Mononuclear cell (primary cell): Measurements from ENCODE around the gene NHP2. TPM values are rescaled to one million over a fixed set of nuclear protein-coding genes. Genes with fewer than 3 reads are reported as not detected.
A peak's percentile ranks its signal among the peaks of the same experiment; 100 is the strongest.
"Not testable (repeated sequence)": the region's sequence is repeated elsewhere in the genome, so short reads cannot be mapped to it uniquely, and the experiment has no call there.

Experiments used
- H3K27me3 ChIP-seq: 2 replicates; pipeline ENCODE4 v1.6.0; 2011; ENCODE audit warnings: low read length, control low read depth; ENCODE audit not compliant: insufficient read depth
- H3K4me1 ChIP-seq: 2 replicates; pipeline ENCODE4 v1.5.1; 2011; ENCODE audit warnings: mild to moderate bottlenecking, low read length, control low read depth; ENCODE audit not compliant: insufficient read depth
- H3K4me3 ChIP-seq: 2 replicates; pipeline ENCODE4 v1.5.1; 2011; ENCODE audit warnings: mild to moderate bottlenecking, low read length, moderate library complexity
- H3K9me3 ChIP-seq: 2 replicates; pipeline ENCODE4 v1.5.1; 2011; ENCODE audit warnings: low read depth, mild to moderate bottlenecking, control low read depth, low read length
- total RNA-seq: library from RNA; depleted of rRNA; stranded (reverse); fragments of >200 nt; gene quantifications from one replicate; pipeline ENCODE4 v1.2.3, GENCODE V29; 2012

The NHP2 gene
- total RNA-seq, 1 donor: 47.5 TPM

GRCh38 chr5:178150977-178151734 lies 2.5 kb downstream of the NHP2 start:
- H3K4me1 ChIP-seq: peaks cover 24% of the 10 kb centered on the region
- H3K27me3 ChIP-seq: no peaks in the 10 kb centered on the region
- no peaks in the 10 kb centered on the region for H3K9me3 ChIP-seq
- H3K4me3 ChIP-seq: no peak overlapping the region

DNA sequence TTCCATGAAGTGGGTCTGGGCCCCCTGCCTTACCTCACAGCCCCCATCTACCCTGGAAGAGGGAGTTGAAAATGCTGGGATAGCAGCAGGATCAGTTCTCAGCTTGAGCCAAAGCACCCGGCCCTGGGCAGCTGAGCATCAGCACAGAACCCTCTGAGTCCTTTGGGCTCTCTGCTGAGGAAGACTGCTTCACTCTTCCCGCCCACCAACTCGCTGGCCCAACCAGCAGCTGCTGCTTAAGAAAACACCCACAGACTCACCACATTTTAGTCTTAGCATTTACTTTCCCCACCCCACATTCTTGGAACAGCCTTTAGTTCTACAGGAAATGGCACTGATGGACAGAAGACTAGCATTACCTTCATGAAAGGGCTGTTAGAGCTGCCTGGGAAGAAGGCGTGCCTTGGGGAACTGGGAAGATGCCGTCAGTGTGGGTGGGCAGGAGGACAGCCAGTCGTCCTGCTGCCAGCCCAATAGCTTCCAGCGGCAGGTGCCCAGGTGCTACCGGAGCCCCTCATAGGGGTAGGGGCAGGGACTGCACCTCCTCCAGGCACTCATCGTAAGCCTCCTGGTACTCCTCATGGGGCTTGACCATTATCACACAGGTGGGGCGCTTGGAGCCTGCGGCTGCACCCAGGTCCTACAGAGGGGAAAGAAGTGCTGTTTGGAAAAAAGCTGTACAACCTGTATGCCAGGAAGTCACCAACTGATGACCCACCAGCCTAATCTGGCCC lies 4.3 kb downstream of the NHP2 start:
- Histone ChIP-seq H3K4me1 (peaks cover 23% of the 10 kb centered on the region), H3K4me3 (no peak overlapping the region), H3K9me3 (no peaks in the 10 kb centered on the region), H3K27me3 (no peaks in the 10 kb centered on the region)

DNA sequence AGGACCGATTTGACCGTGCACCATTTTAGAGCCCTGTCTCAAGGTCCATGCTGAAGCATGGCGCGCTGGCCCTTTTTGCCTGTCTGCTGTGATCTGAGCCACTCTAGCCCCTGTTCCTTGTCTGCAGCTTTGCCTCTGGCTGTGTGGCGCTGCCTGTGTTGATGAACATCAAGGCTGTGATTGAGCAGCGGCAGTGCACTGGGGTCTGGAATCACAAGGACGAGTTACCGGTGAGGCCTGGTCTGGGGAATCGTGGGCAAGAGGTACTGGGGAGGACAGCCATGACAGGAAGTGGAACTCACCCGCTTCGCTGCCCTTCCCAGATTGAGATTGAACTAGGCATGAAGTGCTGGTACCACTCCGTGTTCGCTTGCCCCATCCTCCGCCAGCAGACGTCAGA lies 6.3 kb downstream of the NHP2 start:
- H3K9me3 ChIP-seq: no peaks in the 10 kb centered on the region

DNA sequence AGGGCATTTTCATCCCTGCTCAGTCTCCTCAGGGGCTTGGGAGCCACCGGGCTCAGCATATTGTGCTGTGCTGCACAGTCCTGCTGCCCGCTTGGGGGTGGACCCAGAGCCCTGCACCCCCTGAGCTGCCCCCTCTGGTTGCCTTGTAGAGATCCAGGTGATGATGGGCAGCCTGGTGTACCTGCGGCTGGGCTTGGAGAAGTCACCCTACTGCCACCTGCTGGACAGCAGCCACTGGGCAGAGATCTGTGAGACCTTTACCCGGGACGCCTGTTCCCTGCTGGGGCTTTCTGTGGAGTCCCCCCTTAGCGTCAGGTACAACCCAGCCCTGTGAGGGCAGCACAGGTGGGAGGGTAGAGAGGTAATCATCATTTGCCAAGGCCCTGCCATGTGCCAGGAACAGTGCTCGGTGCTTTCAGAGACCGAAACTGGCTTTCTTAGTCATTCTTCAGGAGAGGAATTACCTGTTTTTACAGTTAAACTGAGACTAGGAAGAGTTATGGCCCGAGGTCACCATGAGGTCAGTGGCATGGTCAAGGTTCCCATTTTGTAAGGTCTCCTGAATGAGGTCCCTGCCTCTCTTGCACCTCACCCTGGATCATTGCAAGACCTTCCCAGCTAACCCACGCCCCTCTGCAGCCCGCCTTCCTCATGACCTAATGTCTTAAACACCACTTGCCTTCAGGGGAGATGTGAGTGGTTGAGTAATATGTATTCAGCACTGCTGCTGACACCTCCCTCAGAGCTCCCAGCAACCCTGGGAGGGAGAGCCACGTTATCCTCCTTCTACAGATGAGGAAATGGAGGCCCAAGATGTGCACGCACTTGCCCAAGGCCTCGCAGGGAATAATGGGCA lies 7.5 kb downstream of the NHP2 start:
- H3K9me3 ChIP-seq: no peaks in the 10 kb centered on the region
- no peak overlapping the region for H3K4me3 ChIP-seq
- H3K4me1 ChIP-seq: no peaks in the 10 kb centered on the region
- no peaks in the 10 kb centered on the region for H3K27me3 ChIP-seq

More for the DNA sequence above, 6.3 kb downstream of the NHP2 start:
- H3K27me3 ChIP-seq: no peaks in the 10 kb centered on the region
- no peak overlapping the region for H3K4me3 ChIP-seq
- peaks cover 9% of the 10 kb centered on the region for H3K4me1 ChIP-seq

DNA sequence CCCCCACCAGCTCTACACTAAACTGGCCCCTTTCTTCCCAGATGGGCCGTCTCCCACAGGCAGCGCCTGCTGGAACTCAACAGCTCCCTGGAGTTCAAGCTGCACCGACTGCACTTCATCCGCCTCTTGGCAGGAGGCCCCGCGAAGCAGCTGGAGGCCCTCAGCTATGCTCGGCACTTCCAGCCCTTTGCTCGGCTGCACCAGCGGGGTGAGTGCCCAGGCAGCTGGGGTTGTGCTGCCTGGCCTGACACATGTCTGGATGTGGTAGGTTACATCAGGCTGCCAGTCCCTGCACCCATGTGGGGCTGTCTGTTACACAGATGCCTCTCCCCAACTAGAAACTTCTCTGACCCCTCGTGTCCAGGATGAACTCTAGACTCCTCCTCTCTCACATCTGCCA lies 9.8 kb downstream of the NHP2 start:
- no peaks in the 10 kb centered on the region for H3K4me1 ChIP-seq

DNA sequence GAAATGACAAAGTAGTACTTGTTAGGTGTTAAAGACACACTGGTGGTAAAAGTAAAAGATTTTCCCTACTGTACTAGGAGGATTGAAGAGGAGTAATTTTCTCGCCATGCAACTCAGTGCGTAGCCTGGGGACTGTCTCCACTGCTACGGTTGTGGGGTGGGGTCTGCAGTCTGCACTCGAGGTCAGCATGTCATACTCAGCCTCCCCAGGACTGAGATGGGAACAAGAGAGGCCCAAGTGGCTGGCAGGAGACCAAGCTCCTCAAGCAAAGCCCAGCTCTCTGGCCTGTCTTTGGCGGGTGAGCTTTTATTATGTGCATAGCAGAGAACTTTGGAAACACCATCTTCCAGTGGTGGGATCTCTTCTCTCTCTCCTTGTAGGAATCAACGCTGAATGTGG lies 10.4 kb downstream of the NHP2 start:
- Histone ChIP-seq H3K27me3 (no peaks in the 10 kb centered on the region), H3K4me3 (no peak overlapping the region), H3K9me3 (no peaks in the 10 kb centered on the region), H3K4me1 (no peaks in the 10 kb centered on the region)

More for the DNA sequence above, 9.8 kb downstream of the NHP2 start:
- Histone ChIP-seq H3K9me3 (no peaks in the 10 kb centered on the region), H3K27me3 (no peaks in the 10 kb centered on the region), H3K4me3 (no peak overlapping the region)

GRCh38 chr5:178142642-178143041 lies 11.0 kb downstream of the NHP2 start:
- Histone ChIP-seq H3K27me3 (no peaks in the 10 kb centered on the region), H3K4me3 (no peak overlapping the region), H3K4me1 (no peaks in the 10 kb centered on the region), H3K9me3 (no peaks in the 10 kb centered on the region)

GRCh38 chr5:178141550-178141949 lies 12.1 kb downstream of the NHP2 start:
- H3K4me1 ChIP-seq: no peaks in the 10 kb centered on the region
- no peaks in the 10 kb centered on the region for H3K9me3 ChIP-seq
- no peaks in the 10 kb centered on the region for H3K27me3 ChIP-seq
- H3K4me3 ChIP-seq: no peak overlapping the region

DNA sequence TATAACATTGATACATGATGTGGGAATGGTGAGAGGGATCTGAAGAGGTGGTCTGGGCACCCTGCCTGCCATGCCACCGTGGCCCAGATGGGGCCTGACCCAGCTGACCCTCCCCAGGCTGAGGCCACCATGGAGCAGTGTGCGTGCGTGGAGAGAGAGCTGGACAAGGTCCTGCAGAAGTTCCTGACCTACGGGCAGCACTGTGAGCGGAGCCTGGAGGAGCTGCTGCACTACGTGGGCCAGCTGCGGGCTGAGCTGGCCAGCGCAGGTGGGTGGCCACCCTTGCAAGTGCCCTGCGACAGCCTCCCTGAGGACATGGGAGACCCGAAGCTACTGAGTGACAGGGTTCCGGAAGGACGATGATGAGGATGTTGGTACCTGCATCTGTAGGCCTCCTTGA lies 15.7 kb downstream of the NHP2 start:
- Histone ChIP-seq H3K9me3 (no peaks in the 10 kb centered on the region), H3K4me3 (no peak overlapping the region), H3K27me3 (no peaks in the 10 kb centered on the region), H3K4me1 (no peaks in the 10 kb centered on the region)

DNA sequence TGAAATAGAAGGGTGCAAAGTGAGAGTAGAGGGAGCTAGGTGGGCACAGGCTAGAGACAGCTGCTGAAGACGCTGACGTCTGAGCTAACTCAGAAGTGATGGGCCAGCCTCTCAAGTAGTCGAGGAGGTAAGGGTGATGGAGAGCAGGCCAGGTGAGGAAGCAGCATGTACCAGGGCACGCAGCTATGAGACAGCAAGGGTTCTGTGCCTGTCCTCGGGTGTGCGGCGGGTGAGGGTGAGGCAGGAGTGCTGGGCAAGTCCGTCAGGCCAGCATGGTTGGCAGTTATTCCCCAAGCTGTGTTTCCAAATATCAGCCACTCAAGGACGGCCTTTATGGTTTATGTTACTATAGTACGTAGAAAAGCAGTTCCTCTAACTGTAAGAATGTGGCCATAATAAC lies 16.7 kb downstream of the NHP2 start:
- Histone ChIP-seq H3K27me3 (no peaks in the 10 kb centered on the region), H3K9me3 (no peaks in the 10 kb centered on the region), H3K4me3 (no peak overlapping the region), H3K4me1 (peaks cover 2% of the 10 kb centered on the region)

- Histone ChIP-seq H3K4me1 (peaks cover 17% of the 10 kb centered on the region), H3K4me3 (peak overlapping the region; percentile 75), H3K27me3 (no peaks in the 10 kb centered on the region), H3K9me3 (no peaks in the 10 kb centered on the region)
Measured at GRCh38 chr5:178131446-178131996, 22.2 kb downstream of the NHP2 start.

GRCh38 chr5:178130576-178131445 lies 22.9 kb downstream of the NHP2 start, which contains the start of gene RMND5B:
Gene RMND5B, plus strand, starts transcription at chr5:178131014. Its CDS starts 7,106 bp downstream, at chr5:178138120.
- H3K27me3 ChIP-seq: no peaks in the 10 kb centered on the region
- H3K9me3 ChIP-seq: no peaks in the 10 kb centered on the region
- peaks cover 17% of the 10 kb centered on the region for H3K4me1 ChIP-seq
- H3K4me3 ChIP-seq: peak within 1 kb of the TSS; percentile 75

DNA sequence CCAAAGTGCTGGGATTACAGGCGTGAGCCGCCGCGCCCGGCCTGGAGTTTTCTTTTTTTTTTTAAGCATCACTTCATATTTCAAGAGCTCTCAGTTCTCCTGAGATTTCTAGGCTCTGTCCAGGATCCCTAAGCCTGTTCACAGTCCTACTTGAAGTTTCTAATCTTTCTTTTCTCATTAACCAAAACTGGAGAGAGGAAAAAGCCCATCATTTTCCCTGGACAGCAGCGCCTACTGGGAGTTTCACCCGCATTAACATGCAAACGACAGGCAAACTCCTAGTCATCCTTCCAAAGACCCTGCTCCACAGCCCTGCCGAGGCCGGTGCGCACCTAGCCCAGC lies 23.5 kb downstream of the NHP2 start:
- not testable (repeated sequence) for H3K27me3 ChIP-seq, H3K9me3 ChIP-seq
- H3K4me1 ChIP-seq: peaks cover 17% of the 10 kb centered on the region
- H3K4me3 ChIP-seq: peak overlapping the region; percentile 75

DNA sequence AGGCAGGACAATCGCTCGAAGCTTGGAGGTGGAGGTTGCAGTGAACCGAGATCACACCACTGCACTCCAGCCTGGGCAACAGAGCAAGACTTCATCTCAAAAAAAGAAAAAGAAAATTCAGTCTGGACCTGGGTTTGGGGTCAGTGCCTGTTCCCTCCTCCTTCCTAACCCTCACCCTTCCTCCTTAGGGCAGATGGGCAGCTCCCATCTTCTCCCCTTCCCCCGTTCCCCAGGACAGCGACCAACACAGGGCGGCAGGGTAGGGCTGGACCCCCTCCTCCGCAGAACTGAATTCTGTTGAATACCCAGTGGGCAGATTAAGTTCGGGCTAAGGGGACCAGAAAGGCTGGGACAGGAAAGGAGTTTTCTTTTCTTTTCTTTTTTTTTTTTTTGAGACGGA lies 24.4 kb downstream of the NHP2 start:
- Histone ChIP-seq H3K27me3 (no peaks in the 10 kb centered on the region), H3K9me3 (no peaks in the 10 kb centered on the region), H3K4me3 (no peak overlapping the region), H3K4me1 (peaks cover 17% of the 10 kb centered on the region)
